ENCODE results near the gene ROR1. TPM values are rescaled to one million over a fixed set of nuclear protein-coding genes. Genes with fewer than 3 reads are reported as not detected.

The ROR1 gene
- total RNA-seq, 4 donors from 2014 or later, result 2.6 to 37.6 (median 11.5) TPM

GRCh38 chr1:64133036-64133435 lies 359.2 kb downstream of the ROR1 start:
- no peak for TF ChIP-seq POLR2A (IDR thresholded peaks at IDR 0.05)
- TF ChIP-seq, protein P1, sequence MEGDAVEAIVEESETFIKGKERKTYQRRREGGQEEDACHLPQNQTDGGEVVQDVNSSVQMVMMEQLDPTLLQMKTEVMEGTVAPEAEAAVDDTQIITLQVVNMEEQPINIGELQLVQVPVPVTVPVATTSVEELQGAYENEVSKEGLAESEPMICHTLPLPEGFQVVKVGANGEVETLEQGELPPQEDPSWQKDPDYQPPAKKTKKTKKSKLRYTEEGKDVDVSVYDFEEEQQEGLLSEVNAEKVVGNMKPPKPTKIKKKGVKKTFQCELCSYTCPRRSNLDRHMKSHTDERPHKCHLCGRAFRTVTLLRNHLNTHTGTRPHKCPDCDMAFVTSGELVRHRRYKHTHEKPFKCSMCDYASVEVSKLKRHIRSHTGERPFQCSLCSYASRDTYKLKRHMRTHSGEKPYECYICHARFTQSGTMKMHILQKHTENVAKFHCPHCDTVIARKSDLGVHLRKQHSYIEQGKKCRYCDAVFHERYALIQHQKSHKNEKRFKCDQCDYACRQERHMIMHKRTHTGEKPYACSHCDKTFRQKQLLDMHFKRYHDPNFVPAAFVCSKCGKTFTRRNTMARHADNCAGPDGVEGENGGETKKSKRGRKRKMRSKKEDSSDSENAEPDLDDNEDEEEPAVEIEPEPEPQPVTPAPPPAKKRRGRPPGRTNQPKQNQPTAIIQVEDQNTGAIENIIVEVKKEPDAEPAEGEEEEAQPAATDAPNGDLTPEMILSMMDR (IDR thresholded peaks at IDR 0.05), result no peak
- Histone ChIP-seq H3K27ac (no peak overlapping the region), H3K9me3 (no peaks in the 10 kb centered on the region), H3K27me3 (no peaks in the 10 kb centered on the region), H3K4me3 (no peak overlapping the region), H3K4me1 (peaks cover 0 to 4% of the 10 kb centered on the region in 2 donors), H3K36me3 (no peaks in the 10 kb centered on the region)
- DNase-seq, result no peak
- intact Hi-C loops (cut with DNase I; ENCODE audit: low total_unique reads), result no loop called here

GRCh38 chr1:64135462-64136223 lies 361.8 kb downstream of the ROR1 start:
- Histone ChIP-seq H3K36me3 (no peaks in the 10 kb centered on the region), H3K27ac (peak overlapping the region; percentile 56 to 68), H3K4me3 (no peak overlapping the region), H3K9me3 (no peaks in the 10 kb centered on the region), H3K27me3 (no peaks in the 10 kb centered on the region), H3K4me1 (peaks cover 0 to 4% of the 10 kb centered on the region in 2 donors)
- TF ChIP-seq, protein P1 (IDR thresholded peaks at IDR 0.05), result no peak
- no peak for TF ChIP-seq POLR2A (IDR thresholded peaks at IDR 0.05)
- intact Hi-C loops (cut with DNase I; ENCODE audit: low total_unique reads), result no loop called here
- DNase-seq, result peak in 1 of 2 donors; percentile 43

- Histone ChIP-seq H3K36me3 (no peaks in the 10 kb centered on the region), H3K27me3 (no peaks in the 10 kb centered on the region), H3K9me3 (no peaks in the 10 kb centered on the region), H3K4me1 (peaks cover 0 to 4% of the 10 kb centered on the region in 2 donors), H3K4me3 (no peak overlapping the region), H3K27ac (peak overlapping the region; percentile 56 to 68)
- no peak for DNase-seq
- intact Hi-C loops (cut with DNase I; ENCODE audit: low total_unique reads), result no loop called here
- TF ChIP-seq, protein P1 (IDR thresholded peaks at IDR 0.05), result no peak
- TF ChIP-seq POLR2A (IDR thresholded peaks at IDR 0.05), result no peak
Measured at GRCh38 chr1:64136296-64136695, 362.5 kb downstream of the ROR1 start.

- H3K36me3 ChIP-seq, result no peaks in the 10 kb centered on the region
- intact Hi-C loops (cut with DNase I; ENCODE audit: low total_unique reads), result no loop called here
- TF ChIP-seq, protein P1 (IDR thresholded peaks at IDR 0.05), result peak; percentile 69 to 90 (median 79)
- no peak for TF ChIP-seq POLR2A (IDR thresholded peaks at IDR 0.05)
- H3K4me3 ChIP-seq, result no peak overlapping the region
- peak overlapping the region; percentile 16 to 68 for H3K27ac ChIP-seq
- peak; percentile 81 to 84 for DNase-seq
- no peaks in the 10 kb centered on the region for H3K27me3 ChIP-seq
- H3K4me1 ChIP-seq, result peaks cover 0 to 4% of the 10 kb centered on the region in 2 donors
- no peaks in the 10 kb centered on the region for H3K9me3 ChIP-seq
Measured at GRCh38 chr1:64136752-64137411, 363.1 kb downstream of the ROR1 start.

- no peak for TF ChIP-seq POLR2A (IDR thresholded peaks at IDR 0.05)
- TF ChIP-seq, protein P1 (IDR thresholded peaks at IDR 0.05), result no peak
Measured at GRCh38 chr1:64137412-64137803, 363.6 kb downstream of the ROR1 start.

More at GRCh38 chr1:64137412-64137803, 363.6 kb downstream of the ROR1 start:
- Histone ChIP-seq H3K27ac (peak overlapping the region in 1 of 2 donors; percentile 68), H3K27me3 (no peaks in the 10 kb centered on the region), H3K4me3 (no peak overlapping the region), H3K4me1 (peaks cover 0 to 4% of the 10 kb centered on the region in 2 donors), H3K9me3 (no peaks in the 10 kb centered on the region), H3K36me3 (no peaks in the 10 kb centered on the region)
- DNase-seq, result no peak
- intact Hi-C loops (cut with DNase I; ENCODE audit: low total_unique reads), result no loop called here

Measured in uterus (tissue), 4 donors.